Measurements from ENCODE around the gene KRT77.

GRCh38 chr12:52647601-52648000, 55.7 kb downstream of the KRT77 start:
- TF ChIP-seq ZNF37A (tag by site-specific recombination; IDR thresholded peaks at IDR 0.05): no peak
- no peak for TF ChIP-seq CTCF (tag by site-specific recombination; IDR thresholded peaks at IDR 0.05)
- TF ChIP-seq ZNF274 (IDR thresholded peaks at IDR 0.05; ENCODE audit: low read length): no peak
- TF ChIP-seq ZNF274 (tag by site-specific recombination; IDR thresholded peaks at IDR 0.05; ENCODE audit: borderline replicate concordance): no peak
- TF ChIP-seq REST (tag by site-specific recombination; IDR thresholded peaks at IDR 0.05): no peak
- no peak for TF ChIP-seq HOXC10 (CRISPR knock-in tag; IDR thresholded peaks at IDR 0.05)

Measured in HEK293 (cell line).